K562 (cell line): ENCODE results near the gene DYNC1I1. TPM values are rescaled to one million over a fixed set of nuclear protein-coding genes. Genes with fewer than 3 reads are reported as not detected.

ENCODE experiments used
- ATAC-seq: fragments of 200-7000 bp; cut with Tn5 transposase; 3 replicates; pipeline ENCODE4 v1.9.1; 2020; ENCODE audit warnings: moderate library complexity
- BruUV-seq: library from RNA; stranded (reverse); fragments of 400-500 nt; replicated peaks from 2 replicates; lab custom pipeline; 2021; lab: Mats Ljungman, UMichigan
- CTCF ChIA-PET: fragments of 300-600 bp; formaldehyde crosslinking; extraction: SDS; loops from one replicate; lab custom pipeline; 2021; ENCODE audit warnings: low intra/inter-chr PET ratio; lab: Yijun Ruan, JAX
- POLR2A ChIA-PET: fragments of 300-600, 350-650 bp; sonication (Branson Sonifier 250); formaldehyde crosslinking; extraction: SDS; loops from one replicate; lab custom pipeline; 2021; ENCODE audit warnings: antibody characterized with exemption, inconsistent platforms; lab: Yijun Ruan, JAX
- DNase-seq, 4 experiments: peaks; one replicate each; pipeline versions ENCODE4 v3.0.0 to v3.0.0-alpha.2; 2011 to 2018; ENCODE audit warnings: low spot score in 3 of 4, mixed read lengths in 3 of 4; ENCODE audit errors: extremely low read depth in 1 of 4
- FAIRE-seq: peaks from 2 replicates; lab custom pipeline; 2011; peaks lifted over from hg19 to GRCh38; lab: Jason Lieb, UNC
- H2AFZ ChIP-seq: 2 replicates; pipeline ENCODE4 v1.6.0; 2011; ENCODE audit warnings: low read depth, low read length, control low read depth, inconsistent platforms
- H3K27ac ChIP-seq: fragments of 200-600 bp; 3 replicates; pipeline ENCODE4 v1.8.0; 2011; ENCODE audit warnings: low read depth, mild to moderate bottlenecking, control low read depth, inconsistent platforms, low read length, moderate library complexity, mixed read lengths; ENCODE audit errors: extremely low read depth
- H3K27me3 ChIP-seq, 2 experiments: fragments of 300-600 bp in 1 of 2; 2 replicates in 1 of 2; 3 replicates in 1 of 2; pipeline versions ENCODE4 v1.6.0 to v1.8.0; 2011; ENCODE audit warnings: inconsistent platforms in 2 of 2, low read length in 2 of 2, mild to moderate bottlenecking in 1 of 2, mixed read lengths in 1 of 2, moderate library complexity in 1 of 2; ENCODE audit not compliant: control insufficient read depth in 2 of 2, insufficient read depth in 2 of 2
- H3K36me3 ChIP-seq: fragments of 300-600 bp; 3 replicates; pipeline ENCODE4 v1.8.0; 2011; ENCODE audit warnings: mild to moderate bottlenecking, low read length, inconsistent platforms; ENCODE audit not compliant: control insufficient read depth, insufficient read depth
- H3K4me1 ChIP-seq, 2 experiments: fragments of 200-600 bp in 1 of 2; replicated peaks in 1 of 2; 2 replicates in 1 of 2; 3 replicates in 1 of 2; pipeline versions ENCODE4 v1.5.1 to v1.8.0; 2011; ENCODE audit warnings: inconsistent platforms in 2 of 2, low read length in 2 of 2, mild to moderate bottlenecking in 1 of 2, mixed read lengths in 1 of 2, moderate library complexity in 1 of 2; ENCODE audit not compliant: control insufficient read depth in 2 of 2, insufficient read depth in 2 of 2
- H3K4me2 ChIP-seq: 2 replicates; pipeline ENCODE4 v1.6.1; 2011; ENCODE audit warnings: low read length, control low read depth, inconsistent platforms, mixed read lengths; ENCODE audit not compliant: insufficient read depth
- H3K4me3 ChIP-seq: fragments of 200-600 bp; sonication (generic), shearing (Covaris generic); 2 replicates; pipeline ENCODE4 v1.5.1; 2016; ENCODE audit warnings: control low read depth, inconsistent platforms
- H3K79me2 ChIP-seq: fragments of 200-600 bp; 3 replicates; pipeline ENCODE4 v1.8.0; 2011; ENCODE audit warnings: low read length, inconsistent platforms; ENCODE audit not compliant: control insufficient read depth, insufficient read depth
- H3K9ac ChIP-seq, 2 experiments: 2 replicates each; pipeline versions ENCODE4 v1.6.0 to v1.6.1; 2011; ENCODE audit warnings: low read depth in 2 of 2, low read length in 2 of 2, control low read depth in 1 of 2, inconsistent platforms in 1 of 2, mild to moderate bottlenecking in 1 of 2, mixed read lengths in 1 of 2; ENCODE audit not compliant: insufficient read depth in 1 of 2
- H3K9me1 ChIP-seq: one replicate; pipeline ENCODE4 v1.6.0; 2011; ENCODE audit warnings: inconsistent platforms, mild to moderate bottlenecking, low read length, moderate library complexity; ENCODE audit not compliant: control insufficient read depth, insufficient read depth
- H3K9me3 ChIP-seq: replicated peaks from 2 replicates; pipeline ENCODE4 v1.5.1; 2011; ENCODE audit warnings: low read depth, low read length, inconsistent platforms; ENCODE audit not compliant: control insufficient read depth, insufficient read depth
- H4K20me1 ChIP-seq: replicated peaks from 2 replicates; pipeline ENCODE4 v1.6.1; 2011; ENCODE audit warnings: low read length, inconsistent platforms, mixed read lengths; ENCODE audit not compliant: control insufficient read depth, insufficient read depth
- ARHGAP35 ChIP-seq: fragments of 450-650 bp; IDR thresholded peaks from 2 replicates; pipeline ENCODE4 v1.6.1; 2018; ENCODE audit not compliant: partially characterized antibody
- HCFC1 ChIP-seq: IDR thresholded peaks from 2 replicates; pipeline ENCODE4 v1.6.1; 2012; ENCODE audit warnings: low read depth, low read length, improper control_type of control experiment
- IRF2 ChIP-seq: sonication (generic); formaldehyde crosslinking; IDR thresholded peaks from 2 replicates; pipeline ENCODE4 v1.8.1; 2022; ENCODE audit warnings: mild to moderate bottlenecking, missing genetic modification reagents
- KLF1 ChIP-seq: fragments of 450-650 bp; IDR thresholded peaks from 2 replicates; pipeline ENCODE4 v1.6.1; 2016; ENCODE audit warnings: missing genetic modification characterization, missing compliant biosample characterization
- NCOA6 ChIP-seq: fragments of 450-650 bp; IDR thresholded peaks from 2 replicates; pipeline ENCODE4 v1.6.1; 2017; ENCODE audit warnings: mild to moderate bottlenecking
- NCOR1 ChIP-seq: fragments of 450-650 bp; IDR thresholded peaks from 2 replicates; pipeline ENCODE4 v1.6.1; 2016; ENCODE audit warnings: mild to moderate bottlenecking, moderate library complexity
- PCBP2 ChIP-seq: fragments of 200-400 bp; formaldehyde crosslinking; IDR thresholded peaks from 2 replicates; pipeline ENCODE4 v1.6.1; 2018; ENCODE audit warnings: low read length, low read depth, mild to moderate bottlenecking, moderate library complexity; ENCODE audit not compliant: poor library complexity, severe bottlenecking
- RCOR1 ChIP-seq, 2 experiments: IDR thresholded peaks; 2 replicates each; pipeline ENCODE4 v1.6.1; 2012; ENCODE audit warnings: low read depth in 2 of 2, low read length in 2 of 2, borderline replicate concordance in 1 of 2, improper control_type of control experiment in 1 of 2
- SMARCB1 ChIP-seq: IDR thresholded peaks from 2 replicates; pipeline ENCODE4 v1.6.1; 2011; ENCODE audit warnings: improper control_type of control experiment, low read depth; ENCODE audit not compliant: insufficient read length
- SOX6 ChIP-seq: fragments of 450-650 bp; IDR thresholded peaks from 2 replicates; pipeline ENCODE4 v1.6.1; 2014; ENCODE audit warnings: mild to moderate bottlenecking
- STAT5A ChIP-seq: IDR thresholded peaks from 2 replicates; pipeline ENCODE4 v1.6.1; 2012; ENCODE audit warnings: low read length, inconsistent platforms, borderline replicate concordance
- TAF1 ChIP-seq: IDR thresholded peaks from 2 replicates; pipeline ENCODE4 v1.6.1; 2011; ENCODE audit warnings: mild to moderate bottlenecking, low read length, moderate library complexity; ENCODE audit not compliant: insufficient read depth, control insufficient read depth, severe bottlenecking; ENCODE audit errors: extremely low read depth
- TBP ChIP-seq: optimal IDR thresholded peaks from 2 replicates; pipeline ENCODE3; 2011; ENCODE audit warnings: low read depth, low read length, improper control_type of control experiment
- WHSC1 ChIP-seq: IDR thresholded peaks from one replicate; pipeline ENCODE4 v1.6.1; 2012; ENCODE audit warnings: low read length, control low read depth, inconsistent platforms
- ZNF57 ChIP-seq: fragments of 450-650 bp; formaldehyde crosslinking; IDR thresholded peaks from 2 replicates; pipeline ENCODE4 v1.4.0; 2020; ENCODE audit warnings: mild to moderate bottlenecking, moderate library complexity
- ZNF79 ChIP-seq: fragments of 250-450 bp; sonication (Bioruptor Pico); IDR thresholded peaks from 2 replicates; pipeline ENCODE4 v1.4.0; 2020; ENCODE audit warnings: low read depth, mild to moderate bottlenecking, moderate library complexity
- WGBS: fragments of 100-300 bp; shearing (Covaris generic); methylation state at CpG from one replicate; pipeline ENCODE4 v1.1.6; 2016; ENCODE audit warnings: low coverage, mixed read lengths; ENCODE audit not compliant: insufficient coverage; ENCODE audit errors: missing lambda C conversion rate; 5-methylcytosine and 5-hydroxymethylcytosine counted together
- in situ Hi-C: fragments of 300-500 bp; cut with MboI; formaldehyde crosslinking; loops from 4 replicates; pipeline ENCODE4 v1.15.0; 2018; ENCODE audit warnings: inconsistent platforms, mixed read lengths
- intact Hi-C: fragments of 100-400 bp; cut with micrococcal nuclease; formaldehyde crosslinking; loops from 2 replicates; pipeline ENCODE4 v1.14.2; 2022
- polyA plus RNA-seq, 8 experiments: library from polyadenylated mRNA; depleted of rRNA in 4 of 8; stranded (reverse) in 5 of 8; unstranded in 3 of 8; fragments of >200 nt; fragmentation: Nextera tagmentation in 2 of 8; fragmentation: Illumina TruSeq in 1 of 8; extraction: Ambion mirVana in 2 of 8; extraction: Trizol in 1 of 8; gene quantifications; 2 replicates each; pipeline versions ENCODE4 v1.2.1 to v1.2.3, GENCODE V29; 2011 to 2014; ENCODE audit warnings: inconsistent platforms in 1 of 8, missing spikeins in 1 of 8
- total RNA-seq, 7 experiments: library from RNA; depleted of rRNA in 6 of 7; stranded (reverse); fragments of >200 nt in 6 of 7; fragmentation: Illumina TruSeq in 2 of 7; extraction: Trizol in 2 of 7; gene quantifications; 2 replicates each; pipeline versions ENCODE4 v1.2.1 to v1.2.3, GENCODE V29; 2011 to 2021; ENCODE audit warnings: low replicate concordance in 1 of 7
- TF ChIP-seq, protein P1 (sequence below): fragments of 250-450 bp; sonication (Bioruptor Pico); IDR thresholded peaks from 2 replicates; pipeline ENCODE4 v1.4.0; 2020; ENCODE audit warnings: borderline replicate concordance
- TF ChIP-seq, protein P2 (sequence below): fragments of 450-650 bp; formaldehyde crosslinking; IDR thresholded peaks from 2 replicates; pipeline ENCODE4 v1.4.0; 2022; ENCODE audit warnings: missing genetic modification characterization

The DYNC1I1 gene
- total and polyA plus RNA-seq, 9 of the 15 experiments (the other 6 are each of a cell fraction or from before 2014, with no cell fraction given): 0.22 to 1.5 (median 0.44) TPM

DNA sequence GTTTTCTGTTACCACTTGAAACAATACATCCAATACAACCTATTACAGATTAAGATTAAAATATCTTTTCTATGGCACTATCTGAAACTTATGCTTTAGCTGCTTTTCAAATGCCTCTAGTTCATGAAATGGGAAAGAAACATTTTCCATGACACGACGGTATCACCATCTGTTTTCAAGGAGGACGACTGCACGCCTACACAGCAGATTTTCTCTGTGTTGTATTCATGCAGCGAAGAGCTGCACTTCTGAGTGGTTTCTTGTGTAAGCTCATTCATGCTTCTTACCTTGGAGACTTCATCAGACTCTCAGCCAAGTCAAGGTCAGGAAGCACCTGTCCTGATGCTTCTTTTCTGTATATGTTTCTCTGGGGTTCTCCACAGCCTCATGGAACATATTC is 179.2 kb downstream of the DYNC1I1 start (continued):
- no peak for TF ChIP-seq WHSC1
- no peak for TF ChIP-seq SOX6
- TF ChIP-seq PCBP2: no peak

DNA sequence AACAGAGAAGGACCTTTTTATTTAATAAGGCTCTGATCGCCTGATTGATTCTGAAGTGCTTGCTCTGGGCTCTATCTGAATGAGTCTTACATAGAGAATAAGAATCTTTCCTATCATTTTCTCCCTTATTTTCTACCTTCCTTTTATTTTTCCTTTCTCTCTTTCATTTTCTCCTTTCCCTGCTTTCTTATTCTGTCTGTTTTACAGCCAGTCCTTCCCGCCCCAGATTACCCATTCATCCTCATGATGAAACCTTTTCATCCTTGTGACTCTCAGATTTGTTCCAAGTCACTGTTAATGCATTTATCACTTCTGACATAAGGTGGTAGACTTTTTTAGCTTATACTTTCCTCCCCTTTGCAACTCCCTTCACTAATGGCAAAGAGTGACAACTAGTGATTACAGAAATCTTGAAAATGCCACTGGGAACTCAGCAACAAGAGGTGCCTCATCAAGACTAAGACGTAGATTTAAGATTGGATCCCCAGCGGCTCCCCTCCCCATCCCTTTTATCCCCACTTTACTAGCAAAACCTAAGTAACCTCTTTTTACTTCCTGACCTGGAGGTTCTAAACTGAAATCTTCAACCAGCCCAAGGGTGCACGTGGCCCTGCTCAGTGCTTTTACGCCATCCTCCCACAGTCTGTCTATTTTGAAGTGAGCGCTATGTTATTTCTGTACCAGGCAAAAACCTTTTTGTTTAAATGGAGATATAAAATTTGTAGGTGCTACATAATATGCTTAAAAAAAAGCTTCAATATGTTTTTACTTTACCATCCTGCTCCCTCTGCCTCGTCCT is 179.8 kb downstream of the DYNC1I1 start:
- TF ChIP-seq TBP: no peak
- no peak for TF ChIP-seq IRF2 (CRISPR knock-in tag)
- no peak for TF ChIP-seq ZNF57 (CRISPR knock-in tag)
- no peak for TF ChIP-seq STAT5A
- TF ChIP-seq RCOR1 (IDR thresholded peaks at IDR 0.05; ENCODE audit: borderline replicate concordance in 1 of 2, low read depth in 2 of 2, low read length in 2 of 2): no peak
- TF ChIP-seq NCOR1: no peak
- TF ChIP-seq NCOA6: no peak
- no peak for TF ChIP-seq ARHGAP35
- TF ChIP-seq, protein P1, sequence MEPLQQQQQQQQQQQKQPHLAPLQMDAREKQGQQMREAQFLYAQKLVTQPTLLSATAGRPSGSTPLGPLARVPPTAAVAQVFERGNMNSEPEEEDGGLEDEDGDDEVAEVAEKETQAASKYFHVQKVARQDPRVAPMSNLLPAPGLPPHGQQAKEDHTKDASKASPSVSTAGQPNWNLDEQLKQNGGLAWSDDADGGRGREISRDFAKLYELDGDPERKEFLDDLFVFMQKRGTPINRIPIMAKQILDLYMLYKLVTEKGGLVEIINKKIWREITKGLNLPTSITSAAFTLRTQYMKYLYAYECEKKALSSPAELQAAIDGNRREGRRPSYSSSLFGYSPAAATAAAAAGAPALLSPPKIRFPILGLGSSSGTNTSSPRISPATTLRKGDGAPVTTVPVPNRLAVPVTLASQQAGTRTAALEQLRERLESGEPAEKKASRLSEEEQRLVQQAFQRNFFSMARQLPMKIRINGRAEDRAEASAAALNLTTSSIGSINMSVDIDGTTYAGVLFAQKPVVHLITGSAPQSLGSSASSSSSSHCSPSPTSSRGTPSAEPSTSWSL: no peak
- TF ChIP-seq SMARCB1: no peak
- TF ChIP-seq HCFC1: no peak
- TF ChIP-seq TAF1: no peak
- TF ChIP-seq ZNF79 (CRISPR knock-in tag): no peak
- TF ChIP-seq KLF1 (tag): no peak
- TF ChIP-seq, protein P2, sequence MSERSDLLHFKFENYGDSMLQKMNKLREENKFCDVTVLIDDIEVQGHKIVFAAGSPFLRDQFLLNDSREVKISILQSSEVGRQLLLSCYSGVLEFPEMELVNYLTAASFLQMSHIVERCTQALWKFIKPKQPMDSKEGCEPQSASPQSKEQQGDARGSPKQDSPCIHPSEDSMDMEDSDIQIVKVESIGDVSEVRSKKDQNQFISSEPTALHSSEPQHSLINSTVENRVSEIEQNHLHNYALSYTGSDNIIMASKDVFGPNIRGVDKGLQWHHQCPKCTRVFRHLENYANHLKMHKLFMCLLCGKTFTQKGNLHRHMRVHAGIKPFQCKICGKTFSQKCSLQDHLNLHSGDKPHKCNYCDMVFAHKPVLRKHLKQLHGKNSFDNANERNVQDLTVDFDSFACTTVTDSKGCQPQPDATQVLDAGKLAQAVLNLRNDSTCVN (CRISPR knock-in tag): no peak
- Histone ChIP-seq H3K36me3 (no peaks in the 10 kb centered on the region), H3K4me1 (no peaks in the 10 kb centered on the region), H2AFZ (no peak overlapping the region), H3K9me1 (no peaks in the 10 kb centered on the region), H3K9ac (no peak overlapping the region), H3K27me3 (peaks cover 0 to 2% of the 10 kb centered on the region in 2 experiments; a peak in 1 of 5 replicates), H3K9me3 (no peaks in the 10 kb centered on the region; the same call in 1 of the 2 replicates), H3K79me2 (no peaks in the 10 kb centered on the region), H4K20me1 (no peaks in the 10 kb centered on the region), H3K4me3 (no peak overlapping the region), H3K4me2 (no peak overlapping the region), H3K27ac (no peak overlapping the region)
- DNase-seq (no peak), FAIRE-seq (no peak), ATAC-seq (no peak)
- ChIA-PET CTCF (no interaction called here), POLR2A (interaction anchor here (0.7 kb wide), 1 partner anchor 347 kb away, joined by 3 read pairs; no protein-coding TSS in a partner anchor)
- in situ Hi-C loops: no loop called here
- intact Hi-C loops: no loop called here
- BruUV-seq: no TSS peak
- 2% methylated on average over 8 of the region's 8 CpGs for WGBS
